GM12892 (cell line): ENCODE results near the gene IPMK.

ENCODE experiments used
- POLR2A ChIP-seq: IDR thresholded peaks from 2 replicates; pipeline ENCODE4 v1.6.1; 2011; ENCODE audit warnings: low read depth, low read length, control low read depth
- POLR2AphosphoS5 ChIP-seq: IDR thresholded peaks from 2 replicates; pipeline ENCODE4 v1.6.1; 2011; ENCODE audit warnings: low read depth, low read length, control low read depth

- no peak for TF ChIP-seq POLR2A
- no peak for TF ChIP-seq POLR2AphosphoS5
Observed at GRCh38 chr10:58210160-58210559, 57.5 kb downstream of the IPMK start.
